Amniotic epithelial cell (primary cell): ENCODE data around the gene ZBTB16.

Experiments
- DNase-seq: peaks from one replicate; pipeline ENCODE4 v3.0.0-alpha.2; 2010; ENCODE audit warnings: low read depth

ZBTB16 gene

GRCh38 chr11:114168691-114169090 lies 109.2 kb downstream of the ZBTB16 start:
- no peak for DNase-seq

DNA sequence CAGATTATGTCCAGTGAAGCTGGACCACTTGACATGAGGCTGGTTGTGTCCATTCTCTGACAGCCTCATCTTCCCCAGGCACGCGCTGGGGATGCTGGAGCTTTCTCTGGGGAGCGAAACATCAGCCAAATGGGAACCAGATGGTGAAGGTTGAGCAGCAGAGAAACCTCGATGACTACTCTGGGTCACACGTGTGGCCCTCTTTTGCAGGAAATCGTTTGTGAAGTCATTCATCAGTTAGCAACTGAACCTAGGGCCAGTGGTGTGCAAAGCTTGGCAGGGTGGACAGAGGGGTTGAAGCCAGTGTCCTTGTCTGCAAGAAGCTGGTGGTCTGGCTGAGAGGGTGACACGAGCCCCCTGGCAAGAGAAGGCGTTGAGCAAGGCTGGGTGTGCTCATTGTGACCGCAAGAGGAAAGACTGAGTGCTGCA lies 109.8 kb downstream of the ZBTB16 start:
- DNase-seq = no peak

- DNase-seq = no peak
Observed at GRCh38 chr11:114169821-114170220, 110.3 kb downstream of the ZBTB16 start.

DNA sequence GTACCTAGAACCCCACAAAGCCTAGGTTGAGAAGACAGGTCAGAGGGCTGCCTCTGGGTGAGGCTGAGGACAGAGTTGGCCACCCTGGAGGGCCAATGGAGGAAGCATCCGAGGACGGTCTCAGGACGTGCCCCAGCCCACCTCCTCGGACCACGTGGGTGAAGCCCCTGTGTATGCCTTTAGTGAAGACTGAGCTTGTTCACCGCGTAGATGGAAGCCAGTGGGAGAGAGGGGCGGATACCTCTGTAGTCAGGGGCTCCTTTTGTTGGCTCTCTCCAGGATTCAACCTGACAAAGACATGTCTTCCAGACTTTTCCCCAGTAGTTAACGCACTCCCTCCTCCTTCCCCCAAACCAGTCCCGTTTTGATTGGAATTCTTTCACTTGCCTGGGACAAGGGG lies 110.7 kb downstream of the ZBTB16 start:
- DNase-seq = no peak

GRCh38 chr11:114171257-114172054 lies 111.9 kb downstream of the ZBTB16 start:
- peak; percentile 57 for DNase-seq

DNA sequence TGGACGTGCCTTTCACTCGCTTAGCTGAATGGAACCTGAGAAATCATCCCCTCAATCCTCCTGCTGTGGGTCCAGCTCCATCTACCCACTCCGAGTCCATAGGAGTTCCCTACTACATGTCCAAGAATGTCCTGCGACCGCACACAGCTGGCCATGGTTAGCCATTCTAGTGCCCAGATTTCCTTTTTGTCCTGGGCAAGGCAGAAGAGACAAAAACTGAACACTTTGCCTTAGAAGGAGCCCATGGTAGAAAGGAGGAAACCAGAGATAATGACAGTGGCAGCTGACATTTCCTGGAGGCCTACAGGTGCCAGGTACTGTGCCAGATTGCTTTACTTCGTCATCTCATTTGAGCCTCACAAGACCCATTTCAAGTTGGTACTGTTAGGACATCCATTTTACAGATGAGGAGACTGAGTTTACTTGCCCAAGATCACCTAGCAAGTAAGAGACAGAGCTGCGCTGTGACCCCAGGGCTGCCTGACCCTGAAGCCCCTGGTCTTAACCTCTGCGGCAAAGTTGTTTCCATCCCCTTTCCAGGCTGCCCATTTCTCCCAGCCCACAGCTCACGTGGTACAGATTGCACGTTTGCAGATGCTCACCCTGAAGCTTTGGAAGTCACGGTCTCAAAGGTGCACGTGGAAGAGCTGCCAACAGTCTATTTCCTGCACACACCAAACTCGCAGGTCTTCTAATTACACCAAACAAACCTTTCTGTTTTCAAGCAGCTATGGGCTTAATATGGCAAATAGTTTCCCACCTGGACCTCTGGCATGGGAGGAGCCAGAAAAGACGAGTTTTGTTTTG lies 112.7 kb downstream of the ZBTB16 start:
- DNase-seq = no peak

GRCh38 chr11:114172871-114173444 lies 113.4 kb downstream of the ZBTB16 start:
- no peak for DNase-seq

GRCh38 chr11:114173843-114174242 lies 114.3 kb downstream of the ZBTB16 start:
- DNase-seq = no peak

DNA sequence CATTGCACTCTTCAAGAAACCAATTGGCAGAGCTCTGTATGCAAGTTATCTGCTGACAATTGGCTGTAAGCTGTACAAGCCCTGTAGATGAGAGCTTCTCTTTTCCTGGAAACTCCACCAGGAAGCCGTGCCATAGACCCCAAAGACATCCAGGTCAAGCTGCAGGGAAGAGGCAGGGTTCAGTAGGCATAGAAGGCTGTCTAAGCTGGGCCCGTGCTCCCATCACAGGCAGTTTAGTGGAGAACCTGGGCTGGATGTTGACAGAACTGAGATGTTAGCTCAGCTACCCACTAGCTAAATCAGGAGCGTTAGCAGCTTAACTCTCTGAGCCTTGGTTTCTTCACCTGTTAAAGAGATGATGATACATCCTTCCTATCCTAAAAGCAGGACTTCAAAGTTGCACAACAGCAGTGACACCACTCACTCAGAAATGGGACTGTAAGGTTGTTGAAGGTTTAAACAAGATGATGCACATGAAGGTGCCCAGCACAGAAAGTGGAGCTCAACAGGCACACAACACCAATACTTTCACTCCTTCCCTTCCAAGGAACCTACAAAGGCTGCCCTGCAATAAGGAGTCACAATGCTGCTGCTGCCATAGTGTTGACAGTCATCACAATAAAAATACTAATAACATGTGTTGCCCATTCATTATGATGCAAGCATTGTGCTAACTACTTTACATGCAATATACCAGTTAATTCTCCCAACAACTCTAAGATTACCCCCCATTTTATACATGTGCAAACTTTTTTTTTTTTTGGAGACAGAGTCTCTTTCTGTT lies 115.4 kb downstream of the ZBTB16 start:
- DNase-seq = no peak

DNA sequence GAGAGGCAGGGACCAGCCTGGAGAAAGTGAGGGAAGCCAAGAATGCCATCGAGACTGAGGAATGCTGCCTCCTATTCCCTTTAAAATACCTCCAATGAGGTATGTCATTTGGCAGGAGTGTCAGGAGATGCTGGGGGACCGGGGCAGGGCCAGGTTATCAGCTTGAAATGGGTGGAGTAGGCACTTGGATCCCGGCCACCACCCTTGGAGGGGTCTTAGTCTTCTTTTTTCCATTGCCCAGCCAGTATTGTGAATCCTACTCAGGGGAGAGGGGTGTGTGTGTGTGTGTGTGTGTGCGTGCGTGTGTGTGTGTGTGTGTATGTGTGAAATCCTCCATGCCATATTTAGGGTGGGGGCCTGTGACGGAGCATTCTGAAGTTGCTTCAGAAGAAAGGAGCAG lies 116.2 kb downstream of the ZBTB16 start:
- no peak for DNase-seq

- DNase-seq = no peak
Observed at GRCh38 chr11:114176321-114176720, 116.8 kb downstream of the ZBTB16 start.

GRCh38 chr11:114178656-114179055 lies 119.1 kb downstream of the ZBTB16 start:
- DNase-seq = no peak

DNA sequence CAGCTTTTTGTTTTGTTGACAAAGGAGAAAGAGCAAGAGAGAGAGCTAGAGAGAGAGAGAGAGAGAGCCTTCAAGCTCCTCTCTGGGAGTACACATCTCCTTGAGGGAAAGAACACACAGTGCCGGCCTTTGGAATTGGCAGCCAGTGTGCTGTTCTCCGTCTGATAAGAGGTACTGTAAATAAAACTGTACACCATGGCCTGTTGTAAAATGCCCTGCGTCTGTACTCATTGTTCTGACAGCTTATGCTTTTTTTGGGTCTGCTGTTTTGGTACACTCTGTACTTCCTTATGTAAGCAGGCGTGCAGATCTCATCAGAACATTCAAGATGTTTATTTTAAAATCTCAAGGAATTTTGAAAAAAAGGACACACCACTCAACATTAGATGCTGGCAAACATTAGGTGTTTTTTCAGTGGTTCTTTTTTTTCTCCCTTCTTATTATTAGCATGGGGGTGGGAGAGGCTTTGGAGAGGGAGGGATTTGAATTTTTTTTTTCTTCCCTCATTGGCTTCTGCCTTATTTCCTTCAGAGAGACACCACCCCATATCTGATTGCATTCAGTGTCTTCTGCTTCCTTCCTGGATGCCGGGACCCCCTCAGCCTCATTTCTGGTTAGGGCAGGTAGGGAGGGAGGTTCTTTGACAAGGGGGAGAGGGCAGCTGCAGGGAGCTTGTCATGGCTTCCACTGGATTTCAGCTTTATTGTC lies 119.9 kb downstream of the ZBTB16 start:
- DNase-seq = peak; percentile 100

DNA sequence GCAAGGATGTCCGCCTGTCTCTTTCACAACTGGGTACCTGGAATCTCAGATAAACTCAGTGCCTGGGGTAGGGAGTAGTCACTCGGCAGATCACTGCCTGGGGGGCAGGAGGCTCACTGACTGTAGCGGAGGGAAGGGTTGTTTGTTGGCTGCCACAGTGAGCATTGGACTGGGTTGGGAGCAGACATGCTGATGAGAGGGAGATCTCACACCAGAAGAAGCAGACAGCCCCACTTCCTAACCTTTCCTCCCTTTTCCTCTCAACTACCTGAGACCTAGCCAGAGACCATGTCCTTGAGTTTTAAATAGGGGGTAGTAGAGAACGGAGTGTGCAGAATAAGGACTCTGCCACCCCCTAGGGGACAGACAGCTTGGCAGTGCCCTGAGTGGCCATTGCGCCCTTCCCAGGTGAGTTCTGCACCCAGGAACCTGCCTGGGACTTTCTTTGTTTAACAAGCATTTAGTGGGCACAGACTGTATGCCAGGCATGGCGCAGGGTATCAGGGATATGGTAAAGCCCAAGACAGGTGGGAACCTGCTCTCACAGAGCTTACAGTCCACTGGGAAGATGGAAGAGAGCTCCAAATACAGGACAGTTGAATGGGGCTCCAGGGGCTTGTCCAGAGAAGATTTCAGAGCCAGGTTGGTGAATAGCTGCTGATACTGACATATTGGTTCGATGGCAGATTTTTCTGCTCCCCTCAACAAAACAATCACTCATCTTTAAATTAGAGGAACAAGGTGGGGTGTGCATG lies 121.0 kb downstream of the ZBTB16 start:
- peak; percentile 35 for DNase-seq

- DNase-seq = no peak
Observed at GRCh38 chr11:114181195-114181594, 121.7 kb downstream of the ZBTB16 start.

- DNase-seq = no peak
Observed at GRCh38 chr11:114181752-114182151, 122.2 kb downstream of the ZBTB16 start.

- no peak for DNase-seq
Observed at GRCh38 chr11:114182471-114183043, 123.0 kb downstream of the ZBTB16 start.

DNA sequence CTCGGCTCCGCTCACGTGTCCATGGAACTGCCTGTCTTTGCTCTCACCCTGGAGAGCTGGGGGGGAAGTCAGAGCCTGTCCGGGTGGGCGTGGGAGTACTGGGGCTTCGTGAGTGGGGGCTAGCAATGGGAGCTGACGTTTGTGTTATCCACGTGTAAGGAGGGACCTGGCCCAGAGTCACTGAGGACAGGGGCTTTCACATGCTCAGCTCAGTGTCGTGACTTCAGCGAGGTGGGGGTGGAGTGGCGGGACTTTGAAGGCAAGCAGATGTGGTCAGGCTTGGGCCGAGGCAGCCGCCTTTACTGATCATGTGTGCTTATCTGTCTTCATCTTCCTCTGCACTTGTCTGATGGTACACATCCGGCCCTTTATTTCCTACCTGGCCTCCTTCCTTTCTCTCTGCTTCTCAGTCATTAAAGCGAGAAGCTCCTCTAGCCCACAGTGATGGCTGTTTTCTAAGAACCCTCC lies 123.6 kb downstream of the ZBTB16 start:
- DNase-seq = no peak

DNA sequence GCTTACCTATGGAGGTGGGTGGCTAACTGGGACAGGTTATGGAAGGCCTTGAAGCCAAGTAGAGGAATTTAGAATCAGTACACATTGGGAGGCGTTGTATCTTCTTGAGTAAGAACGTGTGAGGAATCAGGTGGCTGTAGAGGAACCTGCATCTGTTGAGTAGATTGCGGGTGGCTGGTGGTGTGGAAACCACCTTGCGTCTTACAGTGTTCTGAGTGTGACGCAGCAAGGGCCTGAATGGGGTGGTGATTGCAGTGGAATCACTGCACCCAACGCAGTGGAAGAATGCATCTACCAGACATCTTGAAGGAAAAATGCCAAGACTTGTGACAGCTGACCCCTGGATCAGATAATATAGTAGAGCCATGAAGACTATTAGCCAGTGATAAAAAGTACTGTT lies 125.9 kb downstream of the ZBTB16 start:
- no peak for DNase-seq

- no peak for DNase-seq
Observed at GRCh38 chr11:114187173-114187572, 127.7 kb downstream of the ZBTB16 start.
